RWPE2 (cell line): ENCODE results near the gene EFNA4.

Source experiments
- ATAC-seq: fragments of 200-7000 bp; cut with Tn5 transposase; 3 replicates; pipeline ENCODE4 v1.9.1; 2021; ENCODE audit warnings: low read depth
- DNase-seq: peaks from one replicate; pipeline ENCODE4 v3.0.0-alpha.2; 2020; ENCODE audit warnings: low spot score
- H3K27ac ChIP-seq: fragments of 450-650 bp; 2 replicates; pipeline ENCODE4 v1.5.1; 2017; ENCODE audit warnings: mild to moderate bottlenecking; ENCODE audit not compliant: poor library complexity, severe bottlenecking
- H3K27me3 ChIP-seq: fragments of 250-450 bp; sonication (Bioruptor Pico); 2 replicates; pipeline ENCODE4 v1.5.1; 2021; ENCODE audit warnings: mild to moderate bottlenecking, moderate library complexity; ENCODE audit not compliant: insufficient read depth, poor library complexity, severe bottlenecking
- H3K36me3 ChIP-seq: fragments of 250-450 bp; sonication (Bioruptor Pico); 2 replicates; pipeline ENCODE4 v1.5.1; 2020; ENCODE audit warnings: low read depth, mild to moderate bottlenecking, moderate library complexity
- H3K4me1 ChIP-seq: fragments of 250-450 bp; sonication (Bioruptor Pico); 2 replicates; pipeline ENCODE4 v1.5.1; 2021; ENCODE audit warnings: mild to moderate bottlenecking, moderate library complexity; ENCODE audit not compliant: insufficient read depth, poor library complexity, severe bottlenecking
- H3K4me3 ChIP-seq: fragments of 250-450 bp; sonication (Bioruptor Pico); 2 replicates; pipeline ENCODE4 v1.5.1; 2021; ENCODE audit warnings: mild to moderate bottlenecking, moderate library complexity; ENCODE audit not compliant: severe bottlenecking
- H3K9me3 ChIP-seq: fragments of 250-450 bp; sonication (Bioruptor Pico); 2 replicates; pipeline ENCODE4 v1.5.1; 2021; ENCODE audit warnings: mild to moderate bottlenecking, moderate library complexity; ENCODE audit not compliant: severe bottlenecking
- TF ChIP-seq, protein P1 (sequence below): fragments of 450-650 bp; IDR thresholded peaks from one replicate; pipeline ENCODE4 v1.5.1; 2017; ENCODE audit warnings: mild to moderate bottlenecking, moderate library complexity; ENCODE audit not compliant: poor library complexity, severe bottlenecking

EFNA4 gene

DNA sequence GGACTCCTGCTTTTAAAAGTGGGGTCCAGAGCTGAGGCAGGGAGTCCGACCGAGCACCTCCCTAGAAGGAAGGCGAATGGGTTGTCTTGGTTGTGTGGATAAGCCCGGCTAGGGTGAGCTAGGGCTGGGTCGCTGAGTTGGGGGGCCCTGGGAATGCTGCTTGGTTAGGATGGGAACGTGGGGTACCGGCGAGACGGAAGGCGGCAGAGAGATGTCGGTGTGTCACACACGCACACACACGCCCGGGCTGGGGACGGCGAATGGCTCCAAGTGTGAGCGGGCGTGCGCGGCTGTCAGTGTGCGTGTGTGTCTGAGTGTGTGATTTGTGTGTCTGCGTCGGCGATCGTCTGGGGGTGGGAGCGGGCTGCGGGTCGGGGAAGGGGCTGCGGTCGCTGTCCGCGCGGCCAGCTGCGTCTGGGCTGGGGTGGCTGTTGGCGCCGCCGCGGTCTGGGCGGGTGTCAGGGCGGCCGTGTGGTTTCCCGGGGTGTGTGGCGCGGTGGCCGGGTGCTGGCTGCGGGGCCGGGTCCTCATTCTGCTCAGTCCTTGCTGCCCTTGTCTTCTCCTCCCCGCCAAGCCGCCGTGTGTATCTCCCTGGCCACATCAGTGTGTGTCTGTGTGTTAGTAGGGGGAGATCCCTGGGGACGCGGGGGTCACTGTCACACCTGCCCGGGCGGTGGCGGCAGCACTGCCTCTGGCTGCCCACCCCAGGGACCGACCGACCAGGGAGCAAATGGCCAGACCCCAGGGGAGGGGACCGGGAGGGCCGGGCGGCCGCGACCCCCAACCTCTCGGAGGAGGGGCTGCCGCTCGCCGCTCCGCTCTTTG is 16.2 kb downstream of the EFNA4 start:
- no peak overlapping the region for H3K27ac ChIP-seq
- TF ChIP-seq, protein P1, sequence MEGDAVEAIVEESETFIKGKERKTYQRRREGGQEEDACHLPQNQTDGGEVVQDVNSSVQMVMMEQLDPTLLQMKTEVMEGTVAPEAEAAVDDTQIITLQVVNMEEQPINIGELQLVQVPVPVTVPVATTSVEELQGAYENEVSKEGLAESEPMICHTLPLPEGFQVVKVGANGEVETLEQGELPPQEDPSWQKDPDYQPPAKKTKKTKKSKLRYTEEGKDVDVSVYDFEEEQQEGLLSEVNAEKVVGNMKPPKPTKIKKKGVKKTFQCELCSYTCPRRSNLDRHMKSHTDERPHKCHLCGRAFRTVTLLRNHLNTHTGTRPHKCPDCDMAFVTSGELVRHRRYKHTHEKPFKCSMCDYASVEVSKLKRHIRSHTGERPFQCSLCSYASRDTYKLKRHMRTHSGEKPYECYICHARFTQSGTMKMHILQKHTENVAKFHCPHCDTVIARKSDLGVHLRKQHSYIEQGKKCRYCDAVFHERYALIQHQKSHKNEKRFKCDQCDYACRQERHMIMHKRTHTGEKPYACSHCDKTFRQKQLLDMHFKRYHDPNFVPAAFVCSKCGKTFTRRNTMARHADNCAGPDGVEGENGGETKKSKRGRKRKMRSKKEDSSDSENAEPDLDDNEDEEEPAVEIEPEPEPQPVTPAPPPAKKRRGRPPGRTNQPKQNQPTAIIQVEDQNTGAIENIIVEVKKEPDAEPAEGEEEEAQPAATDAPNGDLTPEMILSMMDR = no peak
- peaks cover 36% of the 10 kb centered on the region for H3K27me3 ChIP-seq
- H3K4me1 ChIP-seq = peaks cover 14% of the 10 kb centered on the region
- H3K4me3 ChIP-seq = peak overlapping the region; percentile 39
- no peak for ATAC-seq
- H3K36me3 ChIP-seq = no peaks in the 10 kb centered on the region
- DNase-seq = no peak
- H3K9me3 ChIP-seq = no peaks in the 10 kb centered on the region

DNA sequence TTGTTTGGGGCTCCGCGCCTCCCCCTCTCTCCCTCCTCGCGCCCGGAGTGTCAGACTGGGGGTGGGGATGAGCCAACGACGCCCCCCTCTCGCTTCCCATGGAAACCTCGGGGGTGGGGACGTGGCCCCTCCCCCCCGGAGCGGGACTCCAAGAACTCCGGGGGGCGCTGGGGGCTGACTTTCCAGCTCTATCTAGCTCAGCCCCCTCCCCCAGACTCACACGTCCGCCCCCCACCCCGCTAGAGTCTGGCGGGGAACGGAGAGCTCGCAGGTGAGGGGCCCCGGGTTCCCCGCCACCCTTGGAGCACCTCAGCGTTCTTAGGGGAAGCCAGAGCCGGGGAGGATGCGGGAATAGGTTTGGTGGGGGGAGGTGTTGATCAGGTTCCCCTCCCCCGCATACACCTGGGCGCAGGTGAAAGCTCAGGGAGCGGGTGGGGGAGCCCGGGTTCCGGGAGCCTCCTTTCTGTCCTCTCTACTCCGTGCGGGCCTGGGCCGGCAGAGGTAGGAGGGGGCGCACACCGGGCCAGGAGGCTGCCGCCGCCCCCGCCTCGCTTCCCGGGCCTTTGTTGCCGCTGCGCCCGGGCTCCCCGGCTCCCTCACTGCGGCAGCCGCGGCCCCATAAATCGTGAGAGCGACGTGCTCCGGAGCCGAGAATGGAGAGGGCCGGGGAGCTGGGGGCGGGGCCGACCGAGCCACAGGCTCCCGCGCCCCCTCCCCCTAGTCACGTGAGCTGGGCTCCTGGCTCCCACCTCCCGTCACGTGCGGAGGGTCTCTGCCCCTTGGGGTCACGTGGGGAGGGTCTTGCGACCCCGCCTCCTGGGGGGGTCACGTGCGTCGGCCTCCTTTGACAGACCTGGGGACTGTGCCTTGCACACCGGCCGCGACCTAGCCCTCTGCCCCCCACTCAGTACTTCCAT is 17.0 kb downstream of the EFNA4 start:
- no peak for DNase-seq
- no peak overlapping the region for H3K27ac ChIP-seq

DNA sequence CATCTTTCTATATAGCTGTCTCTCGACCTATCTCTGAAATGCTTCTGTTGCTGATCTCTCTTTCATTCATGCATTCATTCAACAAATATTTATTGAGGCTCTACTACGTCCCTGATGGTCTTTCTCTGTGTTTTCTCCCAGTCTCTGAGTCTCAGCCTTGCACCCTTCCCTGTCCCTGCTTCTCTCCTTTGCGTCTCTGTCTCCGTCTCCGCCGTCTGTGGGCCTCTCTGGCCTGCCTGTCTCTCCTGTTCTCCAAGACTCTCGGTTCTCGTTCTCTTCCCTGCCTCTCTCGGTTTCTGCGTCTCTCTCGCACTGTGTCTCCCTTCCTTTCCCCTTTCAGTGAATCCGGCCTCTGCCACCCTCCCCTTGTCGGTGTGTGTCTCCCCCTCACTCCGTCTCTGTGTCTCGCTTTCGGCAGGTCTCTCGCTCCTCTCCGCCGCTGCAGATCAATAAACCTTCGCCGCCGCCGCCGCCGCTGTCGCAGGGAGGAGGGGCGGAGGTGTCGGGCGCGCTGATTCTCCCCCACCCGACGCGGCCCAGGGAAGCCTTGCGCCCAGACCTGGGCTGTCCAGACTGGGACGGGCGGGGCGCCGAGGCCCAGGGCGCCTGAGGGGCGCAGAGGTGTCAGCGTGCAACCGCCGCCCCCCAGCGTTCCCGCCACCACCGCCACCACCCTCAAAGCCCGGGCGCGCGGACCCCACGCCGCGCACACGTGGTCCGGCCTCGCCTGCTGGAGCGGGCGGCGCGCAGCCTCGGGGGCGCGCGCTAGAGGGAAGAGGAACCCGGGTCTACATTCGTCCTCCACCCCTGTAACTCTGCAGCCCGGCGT is 18.1 kb downstream of the EFNA4 start:
- Histone ChIP-seq H3K27ac (no peak overlapping the region), H3K9me3 (no peaks in the 10 kb centered on the region), H3K27me3 (peaks cover 36% of the 10 kb centered on the region), H3K4me3 (no peak overlapping the region), H3K4me1 (peaks cover 14% of the 10 kb centered on the region), H3K36me3 (no peaks in the 10 kb centered on the region)
- DNase-seq = no peak
- TF ChIP-seq, protein P1 = no peak
- ATAC-seq = no peak

More for the DNA sequence above, 17.0 kb downstream of the EFNA4 start:
- Histone ChIP-seq H3K27me3 (peaks cover 36% of the 10 kb centered on the region), H3K9me3 (no peaks in the 10 kb centered on the region), H3K36me3 (no peaks in the 10 kb centered on the region), H3K4me3 (peak overlapping the region; percentile 39), H3K4me1 (peaks cover 14% of the 10 kb centered on the region)
- no peak for ATAC-seq
- TF ChIP-seq, protein P1 = no peak

DNA sequence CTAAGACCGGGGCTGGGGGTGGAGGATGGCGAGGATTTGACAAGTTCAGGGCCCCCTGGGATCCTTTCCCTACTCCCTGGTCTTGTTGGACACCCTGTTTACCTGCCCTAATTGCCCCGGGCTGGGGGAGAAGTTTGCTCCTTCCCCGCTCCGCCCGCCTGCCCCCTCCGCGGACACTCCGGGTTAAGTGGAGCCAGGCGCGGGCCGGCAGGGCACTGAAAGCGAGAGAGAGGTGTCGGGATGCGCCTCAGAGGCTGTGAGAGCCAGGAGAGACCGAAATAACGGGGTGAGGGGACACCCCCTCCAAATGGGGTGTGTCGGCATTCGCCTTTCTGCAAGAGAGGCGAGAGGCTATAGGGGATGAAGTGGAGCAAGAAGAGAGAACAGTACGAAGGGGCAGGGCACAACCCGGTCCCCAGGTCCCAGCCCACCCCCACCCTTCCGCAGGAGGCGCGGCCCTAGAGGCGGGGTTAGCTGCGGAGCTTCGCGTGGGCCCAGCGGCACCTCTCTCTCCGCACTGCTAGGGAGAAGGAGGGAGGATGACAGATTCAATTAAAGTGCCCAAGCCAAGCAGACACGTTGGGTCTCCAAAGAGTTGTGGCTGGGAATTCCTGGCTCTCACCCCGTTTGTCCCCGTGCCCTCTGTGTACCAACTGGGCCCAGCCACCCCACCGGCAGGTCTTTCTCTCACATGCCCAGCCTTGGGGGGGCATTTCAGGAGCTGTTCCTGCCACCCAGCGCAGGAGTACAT is 18.9 kb downstream of the EFNA4 start:
- Histone ChIP-seq H3K4me3 (no peak overlapping the region), H3K36me3 (no peaks in the 10 kb centered on the region), H3K9me3 (no peaks in the 10 kb centered on the region), H3K27me3 (peaks cover 36% of the 10 kb centered on the region), H3K27ac (peak overlapping the region; percentile 26), H3K4me1 (peaks cover 14% of the 10 kb centered on the region)
- ATAC-seq = no peak
- DNase-seq = no peak
- TF ChIP-seq, protein P1 = no peak
